NCI-H446 treated with DMSO at 0.1 percent for 48 hours (cell line): Measurements from ENCODE around the gene STAB1.

Experiments used
- DNase-seq: peaks from one replicate; lab custom pipeline; 2025; lab: John Stamatoyannopoulos, UW

Gene STAB1

DNA sequence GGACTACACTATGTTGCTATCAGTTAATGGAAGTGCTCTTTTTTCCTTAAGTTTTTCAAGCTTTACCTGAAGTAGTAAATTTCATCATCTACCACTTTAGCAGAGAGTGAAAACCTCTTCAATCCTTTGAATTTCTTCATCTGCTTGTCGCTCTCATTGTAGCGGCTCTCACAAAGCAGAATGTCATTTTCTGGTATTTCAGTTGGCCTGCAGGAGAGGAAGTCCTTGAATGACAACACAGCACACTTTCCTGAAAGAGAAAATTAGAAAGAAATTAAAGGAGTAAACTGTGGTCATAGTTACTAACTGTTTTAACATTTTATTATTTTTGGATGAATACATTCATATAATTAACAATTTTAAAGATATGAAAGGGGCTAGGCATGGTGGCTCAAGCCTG lies 68.8 kb downstream of the STAB1 start:
- no peak for DNase-seq

DNA sequence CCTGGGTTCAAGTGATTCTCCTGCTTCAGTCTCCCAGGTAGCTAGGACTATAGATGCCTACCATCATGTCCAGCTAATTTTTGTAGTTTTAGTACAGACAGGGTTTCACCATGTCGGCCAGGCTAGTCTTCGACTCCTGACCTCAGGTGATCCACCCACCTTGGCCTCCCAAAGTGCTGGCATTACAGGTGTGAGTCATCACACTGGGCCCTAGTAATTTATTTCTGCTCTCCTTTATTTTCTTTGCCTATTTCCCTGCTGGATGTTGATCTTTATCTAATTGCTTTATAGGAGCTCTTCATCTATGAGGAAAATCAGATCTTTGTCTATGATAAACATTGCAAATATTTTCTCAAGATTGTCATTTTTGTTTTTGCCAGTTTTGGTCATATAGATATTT lies 72.9 kb downstream of the STAB1 start:
- DNase-seq, result no peak

DNA sequence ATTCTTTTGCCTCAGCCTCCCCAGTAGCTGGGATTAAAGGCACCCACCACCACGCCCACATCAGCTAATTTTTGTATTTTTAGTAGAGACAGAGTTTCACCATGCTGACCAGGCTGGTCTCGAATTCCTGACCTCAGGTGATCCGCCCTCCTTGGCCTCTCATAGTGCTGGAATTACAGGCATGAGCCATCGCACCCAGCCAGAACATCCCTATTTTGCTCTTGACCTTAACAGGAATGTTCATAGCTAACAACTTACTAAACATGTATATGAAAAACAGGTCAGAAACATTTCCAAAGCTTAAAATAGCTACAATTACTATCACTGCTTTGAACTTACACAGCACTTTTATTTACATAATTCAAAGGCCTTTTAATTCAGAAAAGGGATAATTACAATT lies 74.9 kb downstream of the STAB1 start:
- DNase-seq, result no peak

DNA sequence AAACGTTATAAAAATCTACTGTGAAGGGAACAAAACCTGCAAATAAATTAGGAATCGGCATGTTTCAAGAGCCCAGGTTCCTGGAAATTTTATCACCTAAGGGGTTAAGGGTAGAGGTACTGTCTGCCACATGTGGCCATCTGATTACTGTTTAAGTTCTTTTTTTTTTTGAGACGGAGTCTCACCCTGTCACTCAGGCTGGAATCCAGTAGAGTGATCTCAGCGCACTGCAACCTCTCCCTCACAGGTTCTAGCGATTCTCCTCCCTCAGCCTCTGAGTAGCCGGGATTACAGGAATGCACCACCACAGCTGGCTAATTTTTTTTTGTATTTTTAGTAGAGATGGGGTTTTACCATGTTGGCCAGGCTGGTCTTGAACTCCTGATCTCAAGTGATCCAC lies 77.1 kb downstream of the STAB1 start:
- no peak for DNase-seq
